Dendritic cell treated with granulocyte-macrophage colony-stimulating factor and Interleukin-4, amounts not matched to agents 40 ng/mL and 50 ng/mL, for 4 days (primary cell): ENCODE measurements around the gene TUBA4B.

Experiments used
- H3K27ac Mint-ChIP-seq: one replicate; pipeline ENCODE4 v1.8.0; 2022; ENCODE audit warnings: mild to moderate bottlenecking, mixed read lengths
- H3K27me3 Mint-ChIP-seq: one replicate; pipeline ENCODE4 v1.8.0; 2022; ENCODE audit warnings: mild to moderate bottlenecking, mixed read lengths
- H3K36me3 Mint-ChIP-seq: one replicate; pipeline ENCODE4 v1.8.0; 2022; ENCODE audit warnings: low read depth, mixed read lengths
- H3K4me1 Mint-ChIP-seq: one replicate; pipeline ENCODE4 v1.8.0; 2022; ENCODE audit warnings: low read depth, mixed read lengths
- H3K4me3 Mint-ChIP-seq: one replicate; pipeline ENCODE4 v1.8.0; 2022; ENCODE audit warnings: mild to moderate bottlenecking, moderate library complexity, mixed read lengths
- H3K9me3 Mint-ChIP-seq: one replicate; pipeline ENCODE4 v1.8.0; 2022; ENCODE audit warnings: mixed read lengths
- intact Hi-C: fragments of 100-400 bp; cut with micrococcal nuclease; formaldehyde crosslinking; loops from one replicate; pipeline ENCODE4 v1.15.0; 2022

Gene TUBA4B

DNA sequence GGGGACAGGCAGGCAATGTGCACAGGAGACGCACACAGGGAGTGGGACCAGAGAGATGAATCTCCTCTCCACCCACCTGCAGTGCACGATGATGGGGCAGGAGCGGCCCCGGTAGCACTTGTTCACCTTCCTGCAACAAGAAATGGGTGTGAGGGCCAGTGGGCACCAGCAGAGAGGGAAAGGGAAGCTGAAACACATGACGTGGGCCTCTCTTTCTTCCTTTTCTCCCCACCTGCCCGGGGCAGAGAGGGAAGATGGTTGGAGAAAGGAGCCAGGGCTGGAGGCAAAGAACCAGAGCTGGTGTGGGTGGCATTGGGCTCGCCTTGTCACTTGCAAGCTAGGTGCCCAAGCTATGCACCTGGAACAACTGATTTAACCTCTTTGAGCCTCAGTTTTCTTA is 38.4 kb downstream of the TUBA4B start:
- no peak overlapping the region for H3K4me3 Mint-ChIP-seq
- peaks cover 36% of the 10 kb centered on the region for H3K27me3 Mint-ChIP-seq
- intact Hi-C loops = no loop called here
- no peaks in the 10 kb centered on the region for H3K9me3 Mint-ChIP-seq
- no peak overlapping the region for H3K27ac Mint-ChIP-seq
- peaks cover 21% of the 10 kb centered on the region for H3K4me1 Mint-ChIP-seq
- H3K36me3 Mint-ChIP-seq = peaks cover 3% of the 10 kb centered on the region

GRCh38 chr2:219291910-219292490 is 39.0 kb downstream of the TUBA4B start:
- peaks cover 17% of the 10 kb centered on the region for H3K4me1 Mint-ChIP-seq
- intact Hi-C loops = no loop called here
- H3K27ac Mint-ChIP-seq = no peak overlapping the region
- peaks cover 38% of the 10 kb centered on the region for H3K27me3 Mint-ChIP-seq
- no peaks in the 10 kb centered on the region for H3K36me3 Mint-ChIP-seq
- no peaks in the 10 kb centered on the region for H3K9me3 Mint-ChIP-seq
- H3K4me3 Mint-ChIP-seq = no peak overlapping the region

GRCh38 chr2:219292616-219293015 is 39.6 kb downstream of the TUBA4B start:
- intact Hi-C loops = no loop called here
- Mint-ChIP-seq H3K36me3 (no peaks in the 10 kb centered on the region), H3K27me3 (peaks cover 45% of the 10 kb centered on the region), H3K9me3 (no peaks in the 10 kb centered on the region), H3K4me1 (peaks cover 17% of the 10 kb centered on the region), H3K4me3 (no peak overlapping the region), H3K27ac (no peak overlapping the region)

GRCh38 chr2:219293736-219294231 is 40.7 kb downstream of the TUBA4B start:
- H3K27ac Mint-ChIP-seq = peak overlapping the region; percentile 76
- no peaks in the 10 kb centered on the region for H3K36me3 Mint-ChIP-seq

DNA sequence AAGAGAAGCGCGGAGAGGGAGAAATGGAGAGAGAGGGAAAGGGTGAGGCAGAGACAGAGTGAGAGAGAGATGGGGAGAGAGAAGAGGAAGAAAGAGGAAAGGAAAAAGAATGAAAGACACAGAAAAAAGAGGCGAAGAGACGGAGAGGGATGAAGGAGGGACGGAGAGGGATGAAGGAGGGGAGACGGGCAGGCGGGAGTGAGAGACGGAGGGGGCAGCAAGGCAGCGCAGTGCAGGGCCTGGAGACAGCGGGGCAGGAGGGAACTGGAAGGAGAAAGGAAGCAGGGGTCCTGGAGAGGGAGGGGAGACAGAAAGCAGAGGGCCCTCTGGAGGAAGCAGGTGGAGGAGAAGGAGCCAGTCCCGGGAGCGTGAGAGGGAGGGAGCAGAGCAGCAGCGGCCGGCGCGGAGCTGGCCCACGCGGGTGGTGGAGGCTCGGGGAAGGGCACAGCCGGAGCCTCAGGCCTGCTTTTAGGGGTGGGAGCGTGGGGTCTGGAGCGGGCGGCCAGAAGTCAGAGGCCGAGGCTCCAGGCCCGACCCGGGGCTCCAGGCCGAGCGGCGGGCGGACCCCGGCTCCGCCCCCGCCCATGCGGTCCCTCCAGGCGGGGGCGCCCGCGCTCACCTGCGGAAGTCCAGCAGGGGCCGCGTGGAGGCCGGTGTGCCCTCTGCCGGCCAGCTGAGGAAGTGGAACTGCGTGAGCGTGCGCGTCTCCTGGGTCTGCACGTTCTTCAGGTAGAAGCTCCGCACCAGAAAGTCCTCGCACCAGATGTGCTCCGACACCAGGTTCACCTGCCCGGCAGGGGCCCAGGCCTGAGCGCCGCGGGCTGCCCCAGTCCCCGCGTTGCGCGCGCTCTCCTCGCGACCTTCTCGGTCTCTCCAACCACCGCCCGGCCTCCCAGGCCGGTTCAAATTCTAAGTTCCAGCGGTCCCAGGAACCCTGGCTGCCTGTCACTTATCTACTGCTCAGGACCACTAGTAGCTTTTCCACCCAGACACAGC is 41.6 kb downstream of the TUBA4B start:
- Mint-ChIP-seq H3K4me3 (peak overlapping the region; percentile 73), H3K9me3 (no peaks in the 10 kb centered on the region), H3K4me1 (peaks cover 13% of the 10 kb centered on the region), H3K36me3 (no peaks in the 10 kb centered on the region), H3K27me3 (peaks cover 59% of the 10 kb centered on the region), H3K27ac (peak overlapping the region; percentile 76)
- intact Hi-C loops = loop anchor here (1.0 kb wide), 1 partner anchor 17 kb away; no protein-coding TSS in a partner anchor

More at GRCh38 chr2:219293736-219294231, 40.7 kb downstream of the TUBA4B start:
- Mint-ChIP-seq H3K4me3 (peak overlapping the region; percentile 73), H3K27me3 (peaks cover 51% of the 10 kb centered on the region), H3K9me3 (no peaks in the 10 kb centered on the region), H3K4me1 (peaks cover 17% of the 10 kb centered on the region)
- intact Hi-C loops = no loop called here

DNA sequence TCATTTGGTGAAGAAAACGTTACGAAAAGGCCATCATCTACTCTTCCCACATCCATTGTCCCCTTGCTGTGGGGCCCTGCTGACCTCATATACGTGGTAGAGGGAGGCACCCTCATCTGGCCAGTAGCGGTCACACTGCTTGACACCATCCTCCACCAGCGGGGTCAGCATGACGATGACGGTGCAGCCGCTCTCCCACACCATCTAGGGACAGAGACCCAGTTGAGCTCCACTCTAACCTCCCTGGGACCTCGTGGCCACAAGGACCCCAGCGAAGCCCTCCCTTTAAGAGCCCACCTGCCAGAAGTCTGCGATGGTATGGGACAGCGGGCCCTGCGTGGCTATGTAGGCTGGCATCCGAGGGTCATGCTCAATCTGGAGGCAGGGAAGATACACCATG is 43.1 kb downstream of the TUBA4B start:
- Mint-ChIP-seq H3K4me3 (no peak overlapping the region), H3K27ac (no peak overlapping the region), H3K27me3 (peaks cover 68% of the 10 kb centered on the region), H3K4me1 (peaks cover 10% of the 10 kb centered on the region), H3K9me3 (no peaks in the 10 kb centered on the region), H3K36me3 (no peaks in the 10 kb centered on the region)
- intact Hi-C loops = no loop called here

DNA sequence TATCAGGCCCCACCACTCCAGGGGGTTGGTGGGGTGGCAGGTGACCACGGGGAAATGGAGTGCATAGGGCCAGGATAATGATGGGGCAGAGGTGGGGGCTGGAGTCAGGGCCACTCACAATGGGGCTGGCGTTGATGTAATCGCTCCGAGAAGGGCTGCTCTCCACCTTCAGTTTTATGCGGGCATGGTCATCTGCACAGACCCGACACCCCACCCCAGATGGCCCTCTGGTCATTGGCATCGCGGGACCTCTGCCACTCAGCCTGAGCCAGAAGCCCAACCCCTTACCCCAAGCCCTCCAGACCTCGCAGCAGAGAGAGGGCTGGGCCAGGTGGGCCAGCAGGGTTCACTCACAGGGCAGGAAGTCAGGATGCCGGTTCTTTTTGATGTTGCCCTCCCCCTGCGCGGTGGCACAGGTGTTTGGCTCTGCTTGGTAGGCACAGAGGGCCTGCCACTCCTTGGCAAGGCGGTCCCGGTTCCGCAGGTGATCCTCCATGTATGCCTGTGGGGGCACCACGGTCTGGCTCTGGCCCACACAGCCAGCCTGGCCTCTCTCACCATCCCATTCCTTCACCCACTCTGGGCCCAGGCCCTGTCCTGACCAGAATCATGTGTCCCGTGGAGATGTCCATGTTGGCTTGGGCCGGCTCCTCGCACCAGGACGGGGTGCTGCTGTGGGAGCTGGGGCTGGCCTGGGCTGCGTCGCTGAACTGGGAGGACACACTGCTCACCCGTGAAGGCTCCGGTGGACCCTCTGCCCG is 43.8 kb downstream of the TUBA4B start:
- H3K4me3 Mint-ChIP-seq = no peak overlapping the region
- peaks cover 74% of the 10 kb centered on the region for H3K27me3 Mint-ChIP-seq
- peaks cover 10% of the 10 kb centered on the region for H3K4me1 Mint-ChIP-seq
- no peaks in the 10 kb centered on the region for H3K9me3 Mint-ChIP-seq
- no peak overlapping the region for H3K27ac Mint-ChIP-seq
- intact Hi-C loops = no loop called here
- no peaks in the 10 kb centered on the region for H3K36me3 Mint-ChIP-seq

DNA sequence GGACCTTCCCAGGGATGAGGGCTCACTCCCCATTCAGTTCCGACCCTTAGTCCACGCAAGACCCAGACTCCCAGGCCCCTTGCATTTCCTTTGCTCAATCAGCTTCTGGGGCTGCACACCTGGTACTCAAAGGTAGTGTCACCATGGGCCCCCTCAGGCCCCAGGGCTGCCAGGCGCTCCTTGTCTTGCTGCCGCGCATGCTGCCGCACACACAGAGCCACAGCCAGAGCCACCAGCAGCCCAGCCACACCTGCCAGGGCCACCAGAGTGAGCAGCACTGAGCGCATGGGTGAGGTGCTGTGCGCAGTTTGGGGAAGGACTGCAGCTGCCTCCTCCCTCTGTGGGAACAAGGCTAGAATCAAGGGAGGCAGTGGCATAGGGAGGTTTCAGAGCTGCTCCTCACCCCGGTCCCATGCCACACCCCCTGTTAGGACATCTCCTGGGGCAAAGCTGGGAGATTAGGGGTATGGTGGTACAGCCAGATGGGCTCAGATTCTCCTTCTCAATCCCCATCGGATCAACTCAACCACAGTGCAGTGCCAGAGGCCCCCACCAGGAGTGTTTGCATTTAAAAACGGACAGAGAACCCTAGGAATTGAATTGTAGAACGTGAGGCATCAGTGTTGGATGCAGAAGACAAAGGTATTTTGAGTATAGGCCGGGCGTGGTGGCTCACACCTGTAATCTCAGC is 44.9 kb downstream of the TUBA4B start:
- Mint-ChIP-seq H3K36me3 (no peaks in the 10 kb centered on the region), H3K27ac (no peak overlapping the region), H3K4me3 (no peak overlapping the region), H3K4me1 (peaks cover 10% of the 10 kb centered on the region), H3K9me3 (no peaks in the 10 kb centered on the region), H3K27me3 (peaks cover 82% of the 10 kb centered on the region)
- intact Hi-C loops = loop anchor here (1.0 kb wide), 1 partner anchor 138 kb away; the partner anchor contains the start of gene NHEJ1

DNA sequence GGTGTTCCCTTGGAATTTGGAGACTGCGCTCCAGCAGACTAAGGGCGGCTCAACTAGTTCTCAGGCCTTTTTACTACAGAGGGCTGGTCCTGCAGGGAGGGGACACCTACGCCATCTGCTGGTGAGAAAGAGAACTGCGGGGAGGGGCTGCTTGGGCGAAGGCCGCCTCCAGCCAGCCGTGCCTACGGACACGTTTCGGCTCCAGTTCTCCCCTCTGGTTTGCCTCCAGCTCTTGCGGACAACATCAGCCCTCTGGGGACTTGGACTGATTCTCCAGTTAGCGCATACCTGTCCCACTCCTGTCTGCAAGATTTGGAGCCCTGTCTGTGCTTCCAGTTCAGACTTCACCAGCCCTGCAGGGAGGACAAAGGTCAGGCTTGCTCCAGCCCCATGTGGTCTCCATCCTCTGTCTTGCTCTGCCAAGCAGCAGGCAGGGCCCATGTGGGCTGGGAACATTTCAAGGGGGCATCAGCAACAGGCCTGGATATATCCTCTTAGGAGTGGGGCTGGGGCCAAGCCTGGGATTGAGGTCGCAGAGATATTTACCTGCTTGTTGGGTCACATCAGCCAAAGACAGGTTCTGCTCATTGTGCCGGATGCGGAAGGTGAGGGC is 45.8 kb downstream of the TUBA4B start:
- Mint-ChIP-seq H3K27me3 (peaks cover 82% of the 10 kb centered on the region), H3K4me3 (no peak overlapping the region), H3K27ac (no peak overlapping the region), H3K36me3 (no peaks in the 10 kb centered on the region), H3K4me1 (peaks cover 8% of the 10 kb centered on the region), H3K9me3 (no peaks in the 10 kb centered on the region)
- intact Hi-C loops = loop anchor here (1.0 kb wide), 1 partner anchor 139 kb away; the partner anchor contains the start of gene NHEJ1

GRCh38 chr2:219299372-219299760 is 46.3 kb downstream of the TUBA4B start:
- peaks cover 4% of the 10 kb centered on the region for H3K4me1 Mint-ChIP-seq
- H3K4me3 Mint-ChIP-seq = no peak overlapping the region
- H3K27ac Mint-ChIP-seq = no peak overlapping the region
- peaks cover 78% of the 10 kb centered on the region for H3K27me3 Mint-ChIP-seq
- H3K9me3 Mint-ChIP-seq = no peaks in the 10 kb centered on the region
- H3K36me3 Mint-ChIP-seq = no peaks in the 10 kb centered on the region
- intact Hi-C loops = no loop called here

DNA sequence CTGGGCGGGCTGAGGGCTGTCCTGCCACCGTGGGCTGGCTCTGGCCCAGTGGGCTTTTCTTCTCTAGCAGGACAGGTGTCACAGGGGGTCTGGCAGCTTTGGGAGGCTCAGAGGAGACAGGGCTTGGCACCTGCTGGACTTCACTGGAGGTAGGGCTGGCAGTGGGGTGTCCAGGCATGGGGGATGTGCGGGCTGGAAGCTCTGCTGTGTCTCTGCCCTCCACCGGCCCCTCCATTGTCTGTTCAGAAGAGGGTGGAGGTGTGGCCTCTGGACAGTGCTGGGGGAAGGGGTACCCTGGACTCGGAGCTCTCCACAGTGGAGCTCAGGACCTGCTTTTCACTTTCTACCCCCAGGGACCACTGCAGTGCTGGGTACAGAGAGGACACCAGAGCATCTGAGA is 47.0 kb downstream of the TUBA4B start:
- H3K27me3 Mint-ChIP-seq = peaks cover 80% of the 10 kb centered on the region
- H3K4me1 Mint-ChIP-seq = peaks cover 7% of the 10 kb centered on the region
- no peak overlapping the region for H3K4me3 Mint-ChIP-seq
- intact Hi-C loops = no loop called here
- H3K9me3 Mint-ChIP-seq = no peaks in the 10 kb centered on the region
- no peaks in the 10 kb centered on the region for H3K36me3 Mint-ChIP-seq
- H3K27ac Mint-ChIP-seq = no peak overlapping the region

- no peaks in the 10 kb centered on the region for H3K9me3 Mint-ChIP-seq
- no peaks in the 10 kb centered on the region for H3K36me3 Mint-ChIP-seq
- H3K27ac Mint-ChIP-seq = no peak overlapping the region
- H3K4me3 Mint-ChIP-seq = no peak overlapping the region
- peaks cover 77% of the 10 kb centered on the region for H3K27me3 Mint-ChIP-seq
- H3K4me1 Mint-ChIP-seq = peaks cover 10% of the 10 kb centered on the region
- intact Hi-C loops = no loop called here
Measured at GRCh38 chr2:219302412-219302968, 49.4 kb downstream of the TUBA4B start.

- intact Hi-C loops = no loop called here
- H3K9me3 Mint-ChIP-seq = no peaks in the 10 kb centered on the region
- H3K4me3 Mint-ChIP-seq = no peak overlapping the region
- no peak overlapping the region for H3K27ac Mint-ChIP-seq
- no peaks in the 10 kb centered on the region for H3K36me3 Mint-ChIP-seq
- H3K4me1 Mint-ChIP-seq = peaks cover 10% of the 10 kb centered on the region
- H3K27me3 Mint-ChIP-seq = peaks cover 82% of the 10 kb centered on the region
Measured at GRCh38 chr2:219304223-219304622, 51.2 kb downstream of the TUBA4B start.
